A549 (cell line): ENCODE data around the gene SLC25A39. TPM values are rescaled to one million over a fixed set of nuclear protein-coding genes. Genes with fewer than 3 reads are reported as not detected.

ENCODE experiments used
- ATAC-seq, 2 experiments: fragments of 200-7000 bp in 1 of 2; fragments of >200 bp in 1 of 2; cut with Nextera tagmentation in 1 of 2; cut with Tn5 transposase in 1 of 2; 3 replicates each; pipeline versions ENCODE4 v1.8.0 to v1.9.1; 2018 to 2020; ENCODE audit warnings: mild to moderate bottlenecking in 1 of 2, moderate library complexity in 1 of 2
- CTCF ChIA-PET: fragments of 300-600 bp; sonication (Branson Sonifier 250); formaldehyde crosslinking; extraction: SDS; loops from one replicate; lab custom pipeline; 2021; ENCODE audit warnings: antibody characterized with exemption, inconsistent platforms; lab: Yijun Ruan, JAX
- POLR2A ChIA-PET: fragments of 350-600 bp; formaldehyde crosslinking; extraction: SDS; loops from one replicate; lab custom pipeline; 2021; ENCODE audit warnings: antibody characterized with exemption, inconsistent platforms; lab: Yijun Ruan, JAX
- DNase-seq, 2 experiments: peaks; one replicate each; pipeline versions ENCODE4 v3.0.0 to v3.0.0-alpha.2; 2011 to 2016; ENCODE audit warnings: low read depth in 1 of 2, low spot score in 1 of 2
- FAIRE-seq: peaks from 2 replicates; lab custom pipeline; 2011; peaks lifted over from hg19 to GRCh38; lab: Jason Lieb, UNC
- H3K27ac ChIP-seq, 2 experiments: fragments of >200 bp; sonication (Bioruptor Twin); formaldehyde crosslinking; 3 replicates each; pipeline ENCODE4 v1.5.1; 2016 to 2017
- H3K4me1 ChIP-seq: fragments of >200 bp; sonication (Bioruptor Twin); formaldehyde crosslinking; 3 replicates; pipeline ENCODE4 v1.6.1; 2016
- H3K4me2 ChIP-seq: fragments of >200 bp; sonication (Bioruptor Twin); formaldehyde crosslinking; 3 replicates; pipeline ENCODE4 v1.6.1; 2016
- H3K4me3 ChIP-seq: fragments of >200 bp; sonication (Bioruptor Twin); formaldehyde crosslinking; 3 replicates; pipeline ENCODE4 v1.5.1; 2016
- H3K9me3 ChIP-seq: fragments of >200 bp; sonication (Bioruptor Twin); formaldehyde crosslinking; 3 replicates; pipeline ENCODE4 v1.6.1; 2016
- CBX8 ChIP-seq: fragments of 200-600 bp; sonication (generic); IDR thresholded peaks from 2 replicates; pipeline ENCODE4 v1.6.1; 2016
- CHD2 ChIP-seq: fragments of 150-350 bp; IDR thresholded peaks from 2 replicates; pipeline ENCODE4 v1.6.1; 2014; ENCODE audit warnings: low read length; ENCODE audit not compliant: partially characterized antibody
- EHF ChIP-seq: fragments of 250-450 bp; sonication (Bioruptor Pico); IDR thresholded peaks from 2 replicates; pipeline ENCODE4 v1.5.0; 2020; ENCODE audit warnings: mild to moderate bottlenecking
- FOSL2 ChIP-seq, 2 experiments: fragments of 450-650 bp in 1 of 2; fragments of >200 bp in 1 of 2; sonication (Bioruptor Twin) in 1 of 2; formaldehyde crosslinking; IDR thresholded peaks; 2 replicates each; pipeline versions ENCODE4 v1.5.0 to v1.6.1; 2016 to 2020; ENCODE audit warnings: mild to moderate bottlenecking in 1 of 2, moderate library complexity in 1 of 2
- HOXA7 ChIP-seq: fragments of 250-450 bp; sonication (Bioruptor Pico); IDR thresholded peaks from 2 replicates; pipeline ENCODE4 v1.5.0; 2020; ENCODE audit warnings: mild to moderate bottlenecking, moderate library complexity
- KDM5A ChIP-seq: fragments of 200-600 bp; sonication (generic); IDR thresholded peaks from 2 replicates; pipeline ENCODE4 v1.6.1; 2016; ENCODE audit warnings: antibody characterized with exemption, mild to moderate bottlenecking
- MAFK ChIP-seq: fragments of 450-650 bp; IDR thresholded peaks from 2 replicates; pipeline ENCODE4 v1.6.1; 2014; ENCODE audit not compliant: partially characterized antibody
- NFE2L2 ChIP-seq: fragments of 150-350 bp; conservative IDR thresholded peaks from 2 replicates; pipeline ENCODE4 v1.6.1; 2014; ENCODE audit warnings: low read length
- NR3C1 ChIP-seq: fragments of >200 bp; sonication (Bioruptor Twin); formaldehyde crosslinking; IDR thresholded peaks from 3 replicates; pipeline ENCODE4 v1.6.1; 2017
- PHF8 ChIP-seq: fragments of 200-600 bp; sonication (generic); IDR thresholded peaks from 2 replicates; pipeline ENCODE4 v1.6.1; 2016; ENCODE audit warnings: low read depth, mild to moderate bottlenecking, antibody characterized with exemption, moderate library complexity, borderline replicate concordance
- POLR2AphosphoS2 ChIP-seq: conservative IDR thresholded peaks from 2 replicates; pipeline ENCODE4 v1.6.1; 2012; ENCODE audit warnings: low read length, improper control_type of control experiment, inconsistent platforms
- RAD21 ChIP-seq, 2 experiments: fragments of >200 bp in 1 of 2; sonication (Bioruptor Twin) in 1 of 2; formaldehyde crosslinking in 1 of 2; IDR thresholded peaks in 1 of 2; conservative IDR thresholded peaks in 1 of 2; 2 replicates in 1 of 2; 3 replicates in 1 of 2; pipeline ENCODE4 v1.6.1; 2012 to 2018; ENCODE audit warnings: inconsistent platforms in 1 of 2
- RARB ChIP-seq: fragments of 250-450 bp; sonication (Bioruptor Pico); IDR thresholded peaks from 2 replicates; pipeline ENCODE4 v1.8.0; 2021; ENCODE audit warnings: mild to moderate bottlenecking, moderate library complexity
- RNF2 ChIP-seq: fragments of 200-600 bp; sonication (generic); IDR thresholded peaks from 2 replicates; pipeline ENCODE4 v1.6.1; 2016; ENCODE audit warnings: low read depth, mild to moderate bottlenecking, antibody characterized with exemption, moderate library complexity, borderline replicate concordance
- SREBF2 ChIP-seq: fragments of 450-650 bp; IDR thresholded peaks from 2 replicates; pipeline ENCODE4 v1.6.1; 2014; ENCODE audit warnings: mild to moderate bottlenecking, moderate library complexity
- ZC3H11A ChIP-seq: fragments of 450-650 bp; IDR thresholded peaks from 2 replicates; pipeline ENCODE4 v1.6.1; 2014; ENCODE audit warnings: antibody characterized with exemption, mild to moderate bottlenecking
- ZNF302 ChIP-seq: fragments of 250-450 bp; sonication (Bioruptor Pico); IDR thresholded peaks from 2 replicates; pipeline ENCODE4 v1.9.0; 2021; ENCODE audit warnings: inconsistent platforms, mild to moderate bottlenecking, moderate library complexity
- WGBS: methylation state at CpG from one replicate; pipeline ENCODE4 v1.1.6; 2017; ENCODE audit errors: missing lambda C conversion rate; 5-methylcytosine and 5-hydroxymethylcytosine counted together
- polyA plus RNA-seq, 4 experiments: library from polyadenylated mRNA; depleted of rRNA in 3 of 4; stranded (reverse); fragments of >200 nt; fragmentation: RNase III in 1 of 4; extraction: RNeasy Plus Mini Kit Qiagen cat#74134 plus additional on column Dnase treatment in 1 of 4; gene quantifications; 2 replicates in 3 of 4; 3 replicates in 1 of 4; pipeline ENCODE4 v1.2.3, GENCODE V29; 2011 to 2017
- TF ChIP-seq, protein P1 (sequence below): IDR thresholded peaks from 2 replicates; pipeline ENCODE4 v1.6.1; 2012; ENCODE audit warnings: low read depth, borderline replicate concordance
- TF ChIP-seq, protein P2 (sequence below): fragments of >200 bp; sonication (Bioruptor Twin); formaldehyde crosslinking; IDR thresholded peaks from 3 replicates; pipeline ENCODE4 v1.5.1; 2016

SLC25A39 gene
- polyA plus RNA-seq, 2 of the 4 experiments (the other 2 are of a cell fraction): 80.9 to 154 TPM

DNA sequence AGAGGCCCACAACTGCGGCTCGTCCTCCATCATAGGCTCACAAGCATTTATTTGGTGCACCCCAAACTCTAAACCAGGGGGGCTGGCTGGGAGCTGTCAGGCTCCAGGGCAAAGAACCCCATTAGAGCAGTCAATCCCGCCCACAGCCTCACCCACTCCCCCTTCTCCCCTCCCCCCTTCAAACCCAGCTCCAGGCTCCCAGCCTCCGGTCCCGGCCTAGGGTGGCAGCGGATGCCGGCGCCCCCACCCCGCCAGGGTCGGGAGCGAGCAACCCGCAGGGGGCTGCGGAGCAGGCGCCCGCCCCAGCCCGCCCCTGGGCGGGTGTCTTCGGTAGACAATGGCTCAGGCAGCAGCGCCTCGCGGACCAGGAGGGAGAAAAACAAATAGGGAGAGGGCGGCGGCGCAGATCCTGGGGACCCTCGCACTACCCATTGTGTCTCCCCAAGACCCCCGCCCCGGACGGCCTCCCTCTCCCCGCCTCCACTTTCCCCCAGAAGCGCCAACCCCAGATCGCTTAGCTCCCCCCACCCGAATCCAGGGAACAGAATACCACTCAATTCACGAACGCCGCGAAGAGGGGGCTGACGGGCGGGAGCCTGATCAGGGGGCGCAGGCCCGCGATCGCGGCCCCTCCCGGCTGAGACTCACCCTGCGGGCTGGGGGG is 38.5 kb upstream of the SLC25A39 start:
- TF ChIP-seq RNF2 (peak; percentile 34; the same call in 1 of the 2 replicates), POLR2AphosphoS2 (no peak), PHF8 (0 out of 2 replicates have a peak, but pooled peaks have one; percentile 24), CHD2 (no peak)
- TF ChIP-seq, protein P1, sequence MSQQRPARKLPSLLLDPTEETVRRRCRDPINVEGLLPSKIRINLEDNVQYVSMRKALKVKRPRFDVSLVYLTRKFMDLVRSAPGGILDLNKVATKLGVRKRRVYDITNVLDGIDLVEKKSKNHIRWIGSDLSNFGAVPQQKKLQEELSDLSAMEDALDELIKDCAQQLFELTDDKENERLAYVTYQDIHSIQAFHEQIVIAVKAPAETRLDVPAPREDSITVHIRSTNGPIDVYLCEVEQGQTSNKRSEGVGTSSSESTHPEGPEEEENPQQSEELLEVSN: peak; percentile 49; the same call in 1 of the 2 replicates
- TF ChIP-seq, all 56 proteins: peak for 3
- no peaks in the 10 kb centered on the region for H3K9me3 ChIP-seq
- ATAC-seq: peak; percentile 31 to 60; a peak in 5 of 6 replicates
- ChIA-PET POLR2A (interaction anchor here (0.6 to 1.0 kb wide), 3 partner anchors 143 to 255 kb away, joined by 3 to 4 read pairs (median 3); partner anchors contain the start of gene FZD2), CTCF (interaction anchor here (0.6 to 11.1 kb wide), 43 partner anchors 11 to 479 kb away, joined by 3 to 179 read pairs (median 3); partner anchors contain the start of genes GRN and SLC25A39)
- peak overlapping the region; percentile 77 for H3K4me3 ChIP-seq
- WGBS: 2% methylated on average over 29 of the region's 45 CpGs
- DNase-seq: peak in 1 of 2 experiments; percentile 68
- H3K4me1 ChIP-seq: peaks cover 20% of the 10 kb centered on the region
- peak overlapping the region; percentile 76 to 92 for H3K27ac ChIP-seq
- peak overlapping the region; percentile 97 for H3K4me2 ChIP-seq
- FAIRE-seq: no peak

DNA sequence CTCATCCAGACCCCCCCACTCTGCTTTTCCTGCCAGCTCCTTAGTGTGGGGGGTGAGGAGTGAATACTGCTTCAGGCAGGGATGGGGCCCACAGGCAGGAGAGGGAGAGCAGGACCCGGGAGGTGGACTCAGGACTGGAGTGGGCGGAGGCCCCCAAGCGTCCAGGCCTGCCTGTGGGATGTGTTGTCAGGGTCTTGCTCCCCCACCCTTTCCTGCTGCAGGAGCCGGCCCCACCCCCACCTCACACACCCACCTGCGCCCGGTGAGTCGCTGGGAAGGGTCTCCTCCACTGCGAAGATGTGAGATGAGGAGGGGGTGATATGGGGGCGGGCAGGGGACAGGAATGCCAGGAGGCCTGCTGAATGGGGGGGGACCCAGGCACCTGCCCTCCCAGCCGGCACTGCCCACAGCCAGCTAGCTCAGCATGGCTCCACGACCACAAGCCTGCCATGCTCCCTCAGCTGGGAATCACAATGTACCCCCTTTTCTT is 37.9 kb upstream of the SLC25A39 start:
- ChIA-PET CTCF (interaction anchor here (0.8 to 11.1 kb wide), 19 partner anchors 11 to 417 kb away, joined by 3 to 179 read pairs (median 3); partner anchors contain the start of gene GRN), POLR2A (no interaction called here)
- peak overlapping the region in 1 of 2 experiments; percentile 92; a peak in 3 of 6 replicates for H3K27ac ChIP-seq
- ATAC-seq (peak in 1 of 2 experiments; percentile 52; a peak in 3 of 6 replicates), DNase-seq (no peak), FAIRE-seq (no peak)
- H3K4me3 ChIP-seq: peak overlapping the region; percentile 77
- peaks cover 20% of the 10 kb centered on the region for H3K4me1 ChIP-seq
- no peak for TF ChIP-seq ZC3H11A
- no peak for TF ChIP-seq RAD21 (conservative IDR thresholded peaks at IDR 0.05 in 1 of 2, IDR thresholded peaks at IDR 0.05 in 1 of 2)
- no peak for TF ChIP-seq CBX8
- TF ChIP-seq FOSL2 (IDR thresholded peaks at IDR 0.05): no peak
- TF ChIP-seq FOSL2 (CRISPR knock-in tag; IDR thresholded peaks at IDR 0.05): no peak
- no peak for TF ChIP-seq NFE2L2
- TF ChIP-seq RARB (CRISPR knock-in tag): no peak
- TF ChIP-seq EHF: no peak
- peak overlapping the region; percentile 97 for H3K4me2 ChIP-seq
- WGBS: 38% methylated on average over 6 of the region's 11 CpGs
- H3K9me3 ChIP-seq: no peaks in the 10 kb centered on the region

DNA sequence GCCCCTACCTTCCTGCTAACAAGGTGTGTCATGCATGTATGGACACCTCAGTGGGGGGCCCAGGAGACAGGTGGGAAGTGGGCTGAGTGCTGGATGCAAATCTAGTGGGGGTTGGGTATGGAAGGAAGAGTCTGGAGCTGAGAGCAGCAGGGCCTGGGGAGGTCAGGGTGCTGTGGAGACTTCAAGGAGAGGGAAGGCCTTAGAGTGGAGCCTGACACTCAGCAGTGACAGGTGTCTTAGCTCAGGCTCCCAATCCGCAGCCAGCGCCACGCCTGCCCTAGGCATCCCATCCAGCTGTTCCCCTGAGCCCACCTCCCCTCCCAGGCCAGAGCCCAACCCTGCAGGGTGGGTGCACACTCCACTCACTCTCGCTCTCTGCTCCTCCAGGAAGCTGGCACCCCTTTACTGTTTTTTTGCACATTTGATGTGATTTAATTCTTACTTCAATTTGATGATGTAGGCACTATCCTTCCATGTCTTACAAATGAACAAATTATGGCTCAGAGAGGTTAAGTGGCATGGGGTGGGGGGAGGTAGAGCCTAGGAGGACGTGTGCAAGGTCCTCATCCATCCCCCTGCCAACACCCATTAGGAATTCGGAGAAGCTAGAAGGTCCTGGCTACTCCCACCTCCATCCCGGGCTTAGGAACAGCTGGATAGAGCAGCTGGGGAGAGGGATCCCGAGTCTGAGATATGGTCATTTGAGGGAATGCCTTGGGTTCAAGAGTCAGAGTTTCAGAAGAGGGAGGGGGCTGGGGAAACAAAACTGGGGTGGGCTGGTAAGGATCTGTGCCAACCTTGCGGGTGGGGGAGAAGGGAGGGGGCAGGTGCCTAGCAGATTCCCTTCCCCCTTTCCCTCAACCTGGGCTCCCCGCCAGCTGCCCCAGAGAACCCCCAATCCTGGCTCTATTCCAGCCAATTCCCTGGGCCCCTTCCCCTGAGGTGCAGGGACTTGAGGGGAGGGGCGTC is 37.0 kb upstream of the SLC25A39 start:
- CTCF ChIA-PET: interaction anchor here (0.9 to 11.1 kb wide), 16 partner anchors 10 to 418 kb away, joined by 3 to 179 read pairs (median 9); partner anchors contain the start of gene GRN

DNA sequence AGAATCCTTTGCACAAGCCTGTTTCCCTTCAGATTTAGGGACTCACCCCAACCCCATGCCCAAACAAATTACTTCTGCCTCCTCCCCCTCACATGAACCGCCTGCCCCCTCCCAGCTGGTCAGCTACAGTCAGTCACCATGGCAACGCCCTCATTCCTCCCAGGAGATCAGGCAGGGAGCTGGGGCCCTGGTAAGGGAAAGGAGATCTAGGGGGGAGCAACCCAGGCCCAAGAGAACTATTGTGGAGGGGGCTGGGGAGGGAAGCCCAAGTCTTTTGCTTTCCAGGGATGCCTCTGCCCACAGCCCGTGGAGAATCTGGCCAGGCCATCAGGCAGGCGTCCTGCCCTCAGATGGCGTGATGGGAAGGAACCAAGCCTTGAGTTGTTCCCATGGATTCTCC is 36.2 kb upstream of the SLC25A39 start:
- CTCF ChIA-PET: interaction anchor here (0.9 to 11.1 kb wide), 11 partner anchors 9 to 172 kb away, joined by 3 to 179 read pairs (median 10); partner anchors contain the start of gene GRN
- no peaks in the 10 kb centered on the region for H3K9me3 ChIP-seq

More for the DNA sequence above, 37.0 kb upstream of the SLC25A39 start:
- TF ChIP-seq SREBF2 (no peak), MAFK (peak; percentile 75), HOXA7 (CRISPR knock-in tag) (no peak)
- ATAC-seq (0 out of 6 replicates have a peak, but pooled peaks of 1 of the 2 experiments have one; percentile 5), DNase-seq (no peak), FAIRE-seq (no peak)
- WGBS: 76% methylated on average over 11 of the region's 11 CpGs
- Histone ChIP-seq H3K4me3 (no peak overlapping the region), H3K4me1 (peaks cover 20% of the 10 kb centered on the region), H3K9me3 (no peaks in the 10 kb centered on the region), H3K4me2 (0 out of 3 replicates have a peak overlapping the region, but pooled peaks have one; percentile 97), H3K27ac (no peak overlapping the region)
- POLR2A ChIA-PET: no interaction called here

More for the DNA sequence above, 36.2 kb upstream of the SLC25A39 start:
- TF ChIP-seq, protein P2, sequence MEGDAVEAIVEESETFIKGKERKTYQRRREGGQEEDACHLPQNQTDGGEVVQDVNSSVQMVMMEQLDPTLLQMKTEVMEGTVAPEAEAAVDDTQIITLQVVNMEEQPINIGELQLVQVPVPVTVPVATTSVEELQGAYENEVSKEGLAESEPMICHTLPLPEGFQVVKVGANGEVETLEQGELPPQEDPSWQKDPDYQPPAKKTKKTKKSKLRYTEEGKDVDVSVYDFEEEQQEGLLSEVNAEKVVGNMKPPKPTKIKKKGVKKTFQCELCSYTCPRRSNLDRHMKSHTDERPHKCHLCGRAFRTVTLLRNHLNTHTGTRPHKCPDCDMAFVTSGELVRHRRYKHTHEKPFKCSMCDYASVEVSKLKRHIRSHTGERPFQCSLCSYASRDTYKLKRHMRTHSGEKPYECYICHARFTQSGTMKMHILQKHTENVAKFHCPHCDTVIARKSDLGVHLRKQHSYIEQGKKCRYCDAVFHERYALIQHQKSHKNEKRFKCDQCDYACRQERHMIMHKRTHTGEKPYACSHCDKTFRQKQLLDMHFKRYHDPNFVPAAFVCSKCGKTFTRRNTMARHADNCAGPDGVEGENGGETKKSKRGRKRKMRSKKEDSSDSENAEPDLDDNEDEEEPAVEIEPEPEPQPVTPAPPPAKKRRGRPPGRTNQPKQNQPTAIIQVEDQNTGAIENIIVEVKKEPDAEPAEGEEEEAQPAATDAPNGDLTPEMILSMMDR: no peak
- TF ChIP-seq NR3C1 (no peak), KDM5A (no peak), ZNF302 (CRISPR knock-in tag) (no peak), CHD2 (no peak)
- Histone ChIP-seq H3K27ac (no peak overlapping the region), H3K4me1 (peaks cover 20% of the 10 kb centered on the region), H3K4me2 (no peak overlapping the region), H3K4me3 (no peak overlapping the region)
- DNase-seq: no peak
- no peak for FAIRE-seq
- WGBS: 73% methylated on average over 5 of the region's 5 CpGs
- ATAC-seq: no peak
- POLR2A ChIA-PET: no interaction called here
